ENCODE data around the gene OCLN.
"Not testable (repeated sequence)": the region's sequence is repeated elsewhere in the genome, so short reads cannot be mapped to it uniquely, and the experiment has no call there.

Gene OCLN

GRCh38 chr5:69492391-69492922, at the start of gene OCLN:
Gene OCLN (plus strand): TSS chr5:69492790. CDS start chr5:69504245, 11,455 bp downstream.
- no peak for DNase-seq (ENCODE audit: low read depth)

GRCh38 chr5:69444127-69444754, 48.3 kb upstream of the OCLN start:
- no peak for DNase-seq (ENCODE audit: low read depth)

- DNase-seq (ENCODE audit: low read depth): no peak
Observed at GRCh38 chr5:69449511-69449910, 43.1 kb upstream of the OCLN start.

- peak; percentile 62 for DNase-seq (ENCODE audit: low read depth)
Observed at GRCh38 chr5:69450116-69450515, 42.5 kb upstream of the OCLN start.

- not testable (repeated sequence) for DNase-seq (ENCODE audit: low read depth)
Observed at GRCh38 chr5:69450527-69450926, 42.1 kb upstream of the OCLN start.

GRCh38 chr5:69451941-69452647, 40.5 kb upstream of the OCLN start:
- no peak for DNase-seq (ENCODE audit: low read depth)

- DNase-seq (ENCODE audit: low read depth): not testable (repeated sequence)
Observed at GRCh38 chr5:69453487-69453886, 39.1 kb upstream of the OCLN start.

GRCh38 chr5:69454460-69455249, 37.9 kb upstream of the OCLN start:
- DNase-seq (ENCODE audit: low read depth): no peak

GRCh38 chr5:69455428-69455988, 37.1 kb upstream of the OCLN start:
- DNase-seq (ENCODE audit: low read depth): not testable (repeated sequence)

- DNase-seq (ENCODE audit: low read depth): no peak
Observed at GRCh38 chr5:69462170-69462569, 30.4 kb upstream of the OCLN start.

GRCh38 chr5:69466375-69466774, 26.2 kb upstream of the OCLN start:
- not testable (repeated sequence) for DNase-seq (ENCODE audit: low read depth)

GRCh38 chr5:69467442-69468225, 25.0 kb upstream of the OCLN start:
- no peak for DNase-seq (ENCODE audit: low read depth)

- no peak for DNase-seq (ENCODE audit: low read depth)
Observed at GRCh38 chr5:69468631-69469030, 24.0 kb upstream of the OCLN start.

- not testable (repeated sequence) for DNase-seq (ENCODE audit: low read depth)
Observed at GRCh38 chr5:69471516-69471915, 21.1 kb upstream of the OCLN start.

GRCh38 chr5:69472535-69473143, 20.0 kb upstream of the OCLN start:
- DNase-seq (ENCODE audit: low read depth): not testable (repeated sequence)

GRCh38 chr5:69477170-69477569, 15.4 kb upstream of the OCLN start:
- no peak for DNase-seq (ENCODE audit: low read depth)

GRCh38 chr5:69478296-69478695, 14.3 kb upstream of the OCLN start:
- DNase-seq (ENCODE audit: low read depth): not testable (repeated sequence)

GRCh38 chr5:69484891-69485290, 7.7 kb upstream of the OCLN start:
- no peak for DNase-seq (ENCODE audit: low read depth)

- DNase-seq (ENCODE audit: low read depth): no peak
Observed at GRCh38 chr5:69485471-69485870, 7.1 kb upstream of the OCLN start.

- no peak for DNase-seq (ENCODE audit: low read depth)
Observed at GRCh38 chr5:69489246-69489645, 3.3 kb upstream of the OCLN start.

GRCh38 chr5:69491027-69491426, 1.6 kb upstream of the OCLN start:
- no peak for DNase-seq (ENCODE audit: low read depth)
